Parathyroid adenoma (tissue), 2 donors: ENCODE results near the gene CUL2.

Source experiments
- H2AFZ ChIP-seq: fragments of 300-600 bp; sonication (generic); one replicate; pipeline ENCODE4 v1.7.0; 2017; ENCODE audit warnings: antibody characterized with exemption, mild to moderate bottlenecking
- H3K27ac ChIP-seq: fragments of 300-600 bp; sonication (generic); one replicate; pipeline ENCODE4 v1.7.0; 2017
- H3K27me3 ChIP-seq: fragments of 300-600 bp; sonication (generic); one replicate; pipeline ENCODE4 v1.7.0; 2017; ENCODE audit warnings: low read length; ENCODE audit not compliant: control insufficient read depth, insufficient read depth
- H3K36me3 ChIP-seq: fragments of 300-600 bp; sonication (generic); one replicate; pipeline ENCODE4 v1.7.0; 2017; ENCODE audit warnings: low read length; ENCODE audit not compliant: control insufficient read depth, insufficient read depth
- H3K4me1 ChIP-seq: fragments of 300-600 bp; sonication (generic); one replicate; pipeline ENCODE4 v1.7.0; 2017; ENCODE audit warnings: control low read depth
- H3K4me2 ChIP-seq: fragments of 300-600 bp; sonication (generic); one replicate; pipeline ENCODE4 v1.7.0; 2017; ENCODE audit warnings: low read length
- H3K4me3 ChIP-seq: fragments of 300-600 bp; sonication (generic); one replicate; pipeline ENCODE4 v1.7.0; 2017; ENCODE audit warnings: low read depth, low read length
- H3K79me2 ChIP-seq: fragments of 300-600 bp; sonication (generic); one replicate; pipeline ENCODE4 v1.7.0; 2017; ENCODE audit warnings: control low read depth
- H3K9ac ChIP-seq: fragments of 300-600 bp; sonication (generic); one replicate; pipeline ENCODE4 v1.7.0; 2017; ENCODE audit warnings: mild to moderate bottlenecking
- H3K9me3 ChIP-seq: fragments of 300-600 bp; sonication (generic); one replicate; pipeline ENCODE4 v1.7.0; 2017; ENCODE audit warnings: low read length; ENCODE audit not compliant: control insufficient read depth
- TF ChIP-seq, protein P1 (sequence below): fragments of 300-600 bp; sonication (generic); IDR thresholded peaks from one replicate; pipeline ENCODE4 v1.7.0; 2017; ENCODE audit warnings: antibody characterized with exemption, mild to moderate bottlenecking
- donor health status: primary hyperparathyroidism.

The CUL2 gene

DNA sequence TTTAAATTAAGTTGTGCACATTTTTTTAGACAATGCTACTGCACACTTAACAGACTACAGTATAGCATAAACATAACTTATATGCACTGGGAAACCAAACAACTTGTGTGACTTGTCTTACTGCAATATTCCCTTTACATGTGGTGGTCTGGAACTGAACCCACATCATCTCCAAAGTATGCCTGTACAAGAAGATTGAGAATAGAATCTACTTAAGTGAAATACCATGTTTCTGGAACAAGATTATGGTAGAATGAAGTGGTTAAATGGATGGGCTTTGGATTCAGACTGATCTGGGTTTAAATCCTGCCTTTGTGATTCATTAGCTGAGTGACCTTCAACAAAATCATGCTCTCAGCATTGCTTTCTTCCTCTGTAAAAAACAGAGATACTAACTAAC is 30.7 kb downstream of the CUL2 start:
- Histone ChIP-seq H3K79me2 (no peaks in the 10 kb centered on the region), H3K4me1 (peaks cover 5% of the 10 kb centered on the region), H2AFZ (no peak overlapping the region), H3K9ac (no peak overlapping the region), H3K27me3 (no peaks in the 10 kb centered on the region), H3K36me3 (no peaks in the 10 kb centered on the region), H3K9me3 (no peaks in the 10 kb centered on the region), H3K4me2 (no peak overlapping the region), H3K27ac (no peak overlapping the region), H3K4me3 (no peak overlapping the region)
- TF ChIP-seq, protein P1, sequence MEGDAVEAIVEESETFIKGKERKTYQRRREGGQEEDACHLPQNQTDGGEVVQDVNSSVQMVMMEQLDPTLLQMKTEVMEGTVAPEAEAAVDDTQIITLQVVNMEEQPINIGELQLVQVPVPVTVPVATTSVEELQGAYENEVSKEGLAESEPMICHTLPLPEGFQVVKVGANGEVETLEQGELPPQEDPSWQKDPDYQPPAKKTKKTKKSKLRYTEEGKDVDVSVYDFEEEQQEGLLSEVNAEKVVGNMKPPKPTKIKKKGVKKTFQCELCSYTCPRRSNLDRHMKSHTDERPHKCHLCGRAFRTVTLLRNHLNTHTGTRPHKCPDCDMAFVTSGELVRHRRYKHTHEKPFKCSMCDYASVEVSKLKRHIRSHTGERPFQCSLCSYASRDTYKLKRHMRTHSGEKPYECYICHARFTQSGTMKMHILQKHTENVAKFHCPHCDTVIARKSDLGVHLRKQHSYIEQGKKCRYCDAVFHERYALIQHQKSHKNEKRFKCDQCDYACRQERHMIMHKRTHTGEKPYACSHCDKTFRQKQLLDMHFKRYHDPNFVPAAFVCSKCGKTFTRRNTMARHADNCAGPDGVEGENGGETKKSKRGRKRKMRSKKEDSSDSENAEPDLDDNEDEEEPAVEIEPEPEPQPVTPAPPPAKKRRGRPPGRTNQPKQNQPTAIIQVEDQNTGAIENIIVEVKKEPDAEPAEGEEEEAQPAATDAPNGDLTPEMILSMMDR = no peak

DNA sequence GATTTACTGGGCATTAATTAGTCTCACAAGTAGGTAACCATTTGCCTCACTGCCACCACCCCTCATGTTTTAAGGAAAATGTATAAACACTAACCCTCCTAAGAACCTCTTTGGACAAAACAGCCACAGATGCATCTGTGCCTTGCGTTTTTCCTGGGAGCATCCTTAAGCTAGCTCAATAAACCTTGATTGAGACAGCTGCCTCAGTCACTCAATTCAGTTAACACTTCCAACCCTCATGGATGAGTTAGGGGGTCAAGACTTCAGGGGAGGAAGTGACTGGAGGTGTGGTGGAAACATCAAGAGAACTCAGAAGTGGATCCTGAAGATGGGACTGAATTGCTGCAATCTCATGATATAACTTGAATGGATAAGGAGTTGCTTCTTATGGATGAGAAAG is 31.5 kb downstream of the CUL2 start:
- Histone ChIP-seq H3K4me1 (peaks cover 5% of the 10 kb centered on the region), H3K27ac (no peak overlapping the region), H3K4me3 (no peak overlapping the region), H2AFZ (no peak overlapping the region), H3K4me2 (no peak overlapping the region), H3K9ac (no peak overlapping the region), H3K9me3 (no peaks in the 10 kb centered on the region), H3K79me2 (no peaks in the 10 kb centered on the region), H3K27me3 (no peaks in the 10 kb centered on the region), H3K36me3 (no peaks in the 10 kb centered on the region)
- TF ChIP-seq, protein P1 = no peak

DNA sequence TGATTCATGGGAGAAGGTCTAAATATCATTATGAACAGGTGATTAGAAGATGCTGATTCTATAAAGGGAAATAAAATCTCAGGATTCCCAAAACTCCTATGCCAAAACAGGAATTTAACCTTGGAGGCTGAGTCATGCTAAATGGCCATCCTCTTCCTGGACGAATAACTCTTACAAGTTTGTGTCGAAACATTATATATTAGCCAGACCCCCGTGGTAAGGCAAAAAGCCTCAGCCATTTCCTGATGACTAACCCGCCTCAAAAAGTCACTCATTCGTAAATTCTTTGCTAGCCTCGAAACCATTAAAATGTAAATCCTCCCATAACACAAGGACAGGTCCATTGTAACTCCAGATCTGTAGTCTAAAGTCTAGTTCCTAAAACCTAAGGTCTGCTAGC is 32.0 kb downstream of the CUL2 start:
- H3K27ac ChIP-seq = no peak overlapping the region
- TF ChIP-seq, protein P1 = no peak
- no peak overlapping the region for H3K9ac ChIP-seq
- H3K4me2 ChIP-seq = no peak overlapping the region
- H3K9me3 ChIP-seq = no peaks in the 10 kb centered on the region
- H2AFZ ChIP-seq = no peak overlapping the region
- H3K27me3 ChIP-seq = no peaks in the 10 kb centered on the region
- peaks cover 5% of the 10 kb centered on the region for H3K4me1 ChIP-seq
- no peaks in the 10 kb centered on the region for H3K79me2 ChIP-seq
- no peak overlapping the region for H3K4me3 ChIP-seq
- no peaks in the 10 kb centered on the region for H3K36me3 ChIP-seq

DNA sequence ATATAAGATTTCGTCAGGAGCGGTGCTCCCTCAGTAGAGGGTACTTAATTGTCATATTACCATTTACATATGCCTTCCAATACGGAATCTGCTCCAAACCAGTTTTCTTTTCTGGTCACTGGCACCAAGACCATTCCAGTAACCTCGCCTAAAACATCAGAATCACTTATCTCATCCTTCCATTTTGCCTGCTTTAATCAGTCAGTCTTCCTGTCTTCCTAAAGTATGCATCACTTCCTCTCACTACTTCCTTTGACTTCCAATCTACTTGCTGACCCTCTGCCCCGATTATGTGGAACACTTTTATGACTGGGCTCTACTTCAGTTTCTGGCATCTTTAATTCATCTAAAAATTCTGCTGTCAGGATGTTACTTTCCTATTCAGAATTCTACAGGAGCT is 33.5 kb downstream of the CUL2 start:
- Histone ChIP-seq H3K27me3 (no peaks in the 10 kb centered on the region), H2AFZ (no peak overlapping the region), H3K4me1 (no peaks in the 10 kb centered on the region), H3K4me2 (no peak overlapping the region), H3K9ac (no peak overlapping the region), H3K36me3 (no peaks in the 10 kb centered on the region), H3K4me3 (no peak overlapping the region), H3K27ac (no peak overlapping the region), H3K79me2 (no peaks in the 10 kb centered on the region), H3K9me3 (no peaks in the 10 kb centered on the region)
- TF ChIP-seq, protein P1 = no peak

DNA sequence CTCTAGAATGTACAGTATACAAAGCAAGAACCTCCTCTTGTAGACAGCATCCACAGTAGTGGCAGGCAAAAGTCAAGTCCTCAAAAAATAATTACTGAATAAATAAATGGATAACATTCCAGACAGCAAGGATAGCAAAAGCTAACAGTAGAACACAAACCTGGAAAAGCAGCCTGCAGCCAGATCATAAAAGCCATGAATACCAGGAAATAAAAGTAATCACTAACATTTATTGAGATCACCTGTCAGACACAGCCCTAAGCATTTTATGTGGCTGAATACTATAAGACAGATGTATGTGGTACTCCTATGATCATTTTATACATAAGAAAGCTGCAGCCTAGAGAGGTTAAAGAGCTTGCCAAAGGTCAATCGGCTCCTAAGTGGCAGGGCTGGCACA is 34.0 kb downstream of the CUL2 start:
- no peaks in the 10 kb centered on the region for H3K36me3 ChIP-seq
- no peaks in the 10 kb centered on the region for H3K4me1 ChIP-seq
- H2AFZ ChIP-seq = no peak overlapping the region
- H3K4me2 ChIP-seq = no peak overlapping the region
- no peak overlapping the region for H3K27ac ChIP-seq
- no peak overlapping the region for H3K9ac ChIP-seq
- TF ChIP-seq, protein P1 = no peak
- H3K27me3 ChIP-seq = no peaks in the 10 kb centered on the region
- no peak overlapping the region for H3K4me3 ChIP-seq
- H3K79me2 ChIP-seq = no peaks in the 10 kb centered on the region
- H3K9me3 ChIP-seq = no peaks in the 10 kb centered on the region
